HG03095 (cell line): ENCODE measurements around the gene SUSD4.

Experiments used
- ATAC-seq: cut with Tn5 transposase; IDR thresholded peaks from one replicate; pipeline ENCODE4 v1.9.1; 2021; ENCODE audit warnings: moderate library complexity; ENCODE audit not compliant: unreplicated experiment

Gene SUSD4

GRCh38 chr1:223197923-223198627 is 165.9 kb downstream of the SUSD4 start:
- ATAC-seq, result no peak

DNA sequence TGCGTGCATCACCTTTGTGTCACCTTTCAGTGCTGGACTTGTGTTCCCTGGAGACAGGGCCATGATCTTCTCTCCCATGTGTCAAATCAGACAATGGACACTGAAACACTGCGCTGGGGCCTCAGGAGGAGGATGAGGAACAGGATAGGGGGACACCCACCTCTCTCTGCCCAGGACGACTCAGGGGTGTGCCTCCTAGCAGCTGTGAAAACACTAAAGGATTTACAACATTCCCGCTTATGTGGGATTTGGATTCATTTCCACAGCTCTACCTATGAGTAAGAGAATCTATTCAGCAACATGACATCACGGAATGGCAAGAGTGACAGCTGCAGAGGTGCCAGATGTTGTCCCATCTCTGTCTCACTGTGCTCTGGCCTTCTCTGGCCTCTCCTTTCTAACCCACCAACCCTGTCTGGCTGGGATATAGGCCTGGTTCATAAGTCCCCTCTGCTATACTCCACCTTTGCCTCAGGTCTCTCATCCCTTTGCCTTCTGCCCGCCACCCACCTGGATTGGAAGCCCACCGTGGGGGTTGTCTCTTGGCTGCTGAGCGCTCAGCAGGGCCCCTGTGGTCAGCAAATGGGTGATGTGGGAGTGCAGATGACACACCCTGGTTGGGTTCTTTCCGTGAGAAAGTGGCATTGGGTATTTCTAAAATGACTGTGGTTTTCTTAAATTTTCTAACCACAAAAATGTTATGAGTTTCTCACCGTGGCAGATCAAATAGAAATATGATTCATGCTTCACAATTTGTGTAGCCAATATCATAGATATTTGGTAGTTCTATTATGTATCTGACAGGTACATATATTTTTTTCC is 173.9 kb downstream of the SUSD4 start:
- ATAC-seq, result no peak

GRCh38 chr1:223189525-223189902 is 174.5 kb downstream of the SUSD4 start:
- no peak for ATAC-seq

- ATAC-seq, result no peak
Observed at GRCh38 chr1:223188618-223189356, 175.2 kb downstream of the SUSD4 start.

DNA sequence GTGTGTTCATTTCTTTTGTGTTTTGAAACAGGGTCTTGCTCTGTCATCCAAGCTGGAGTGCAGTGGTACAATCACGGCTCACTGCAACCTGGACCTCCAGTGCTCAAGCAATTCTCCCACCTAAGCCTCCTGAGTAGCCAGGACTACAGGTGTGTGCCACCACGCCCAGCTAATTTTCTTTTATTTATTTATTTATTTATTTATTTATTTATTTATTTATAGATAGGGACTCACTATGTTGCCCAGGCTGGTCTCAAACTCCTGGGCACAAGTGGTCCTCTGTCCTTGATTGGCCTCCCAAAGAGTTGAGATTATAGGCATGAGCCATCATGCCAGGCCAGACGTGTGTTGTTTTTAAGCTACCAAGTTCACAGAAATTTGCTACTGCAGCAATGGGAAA is 177.2 kb downstream of the SUSD4 start:
- ATAC-seq, result no peak

- no peak for ATAC-seq
Observed at GRCh38 chr1:223183268-223183862, 180.6 kb downstream of the SUSD4 start.

GRCh38 chr1:223180731-223181321 is 183.2 kb downstream of the SUSD4 start:
- ATAC-seq, result no peak

- ATAC-seq, result no peak
Observed at GRCh38 chr1:223179786-223180185, 184.2 kb downstream of the SUSD4 start.

- ATAC-seq, result no peak
Observed at GRCh38 chr1:223179280-223179679, 184.7 kb downstream of the SUSD4 start.

DNA sequence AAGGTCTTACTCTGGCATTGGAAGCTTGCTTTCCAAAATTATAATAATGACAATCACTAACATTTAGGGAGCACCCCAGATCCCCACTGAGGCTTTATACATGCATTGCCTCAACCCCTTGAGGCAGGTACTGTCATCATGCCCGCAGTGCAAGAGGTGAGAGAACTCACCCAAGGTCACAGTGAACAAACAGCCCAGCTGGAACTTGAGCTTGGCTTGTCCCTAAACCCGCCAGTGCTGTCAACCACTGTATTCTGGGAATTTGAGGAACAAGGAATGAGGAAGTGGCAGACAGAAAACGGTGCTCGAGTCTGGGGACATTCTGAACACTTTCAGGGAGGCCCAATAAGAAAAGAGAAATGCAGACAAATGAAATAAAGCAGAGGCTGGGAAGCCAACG is 186.3 kb downstream of the SUSD4 start:
- no peak for ATAC-seq

GRCh38 chr1:223176437-223176836 is 187.5 kb downstream of the SUSD4 start:
- no peak for ATAC-seq

DNA sequence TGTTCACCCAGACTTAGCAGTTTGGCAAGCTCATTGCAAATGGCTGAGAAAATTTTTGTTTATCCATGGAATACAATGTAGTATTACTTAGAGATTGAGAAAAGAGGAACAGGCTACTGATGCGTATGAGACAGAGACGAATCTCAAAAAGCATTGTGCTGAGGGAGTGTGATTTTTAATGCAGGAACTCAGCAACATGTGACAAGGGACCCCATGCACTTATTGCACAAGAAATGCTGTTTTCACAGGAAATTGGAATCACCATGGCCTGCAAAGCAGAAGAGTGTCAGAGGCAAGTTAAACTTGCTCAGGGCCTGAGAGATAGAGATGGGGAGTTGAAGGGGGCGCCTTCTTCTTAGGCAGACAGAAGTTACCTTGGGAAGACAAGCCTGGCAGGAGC is 188.3 kb downstream of the SUSD4 start:
- ATAC-seq, result no peak

DNA sequence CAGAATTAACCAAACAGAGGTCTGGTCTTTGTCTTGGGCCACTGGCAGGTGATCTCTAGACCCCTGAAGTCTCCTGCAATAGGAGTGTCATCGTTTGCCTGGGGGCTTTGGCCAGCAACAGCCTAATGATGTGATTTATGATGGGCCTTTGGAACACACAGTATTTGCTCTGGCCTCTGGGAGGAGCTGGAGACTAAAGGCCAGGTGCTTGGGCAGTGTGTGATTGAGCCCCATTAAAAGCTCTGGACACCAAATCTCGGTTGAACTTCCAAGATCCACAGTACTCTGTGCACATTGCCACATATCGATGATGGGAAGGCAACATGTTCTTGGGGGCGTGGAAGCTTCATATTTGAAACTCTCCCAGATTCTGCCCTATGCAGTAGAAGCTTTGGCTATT is 188.9 kb downstream of the SUSD4 start:
- ATAC-seq, result no peak
